Caco-2 (cell line): ENCODE results near the gene SLC39A11. TPM values are rescaled to one million over a fixed set of nuclear protein-coding genes. Genes with fewer than 3 reads are reported as not detected.

ENCODE experiments used
- BruUV-seq: library from RNA; stranded (reverse); fragments of 400-500 nt; replicated peaks from 2 replicates; lab custom pipeline; 2021; lab: Mats Ljungman, UMichigan
- CTCF ChIA-PET: fragments of 300-600 bp; sonication (Branson Sonifier 250); formaldehyde crosslinking; loops from one replicate; lab custom pipeline; 2022; ENCODE audit warnings: antibody characterized with exemption; lab: Charles Lee
- POLR2A ChIA-PET: fragments of 300-600 bp; sonication (Branson Sonifier 250); formaldehyde crosslinking; loops from one replicate; lab custom pipeline; 2022; ENCODE audit warnings: antibody characterized with exemption; lab: Charles Lee
- DNase-seq, 2 experiments: peaks; one replicate each; pipeline versions ENCODE4 v3.0.0 to v3.0.0-alpha.2; 2020 to 2022
- H3K27me3 ChIP-seq: replicated peaks from 2 replicates; pipeline ENCODE4 v1.6.0; 2011; ENCODE audit warnings: low read length; ENCODE audit not compliant: control insufficient read depth, insufficient read depth
- H3K36me3 ChIP-seq: 2 replicates; pipeline ENCODE4 v1.5.1; 2011; ENCODE audit warnings: low read length; ENCODE audit not compliant: control insufficient read depth, insufficient read depth
- H3K4me1 ChIP-seq: fragments of 250-450 bp; sonication (Bioruptor Pico); 2 replicates; pipeline ENCODE4 v1.5.1; 2020; ENCODE audit warnings: mild to moderate bottlenecking
- H3K4me3 ChIP-seq: 2 replicates; pipeline ENCODE4 v1.5.1; 2011; ENCODE audit warnings: low read depth, mild to moderate bottlenecking, control low read depth, low read length
- H3K9me3 ChIP-seq: fragments of 250-450 bp; sonication (Bioruptor Pico); 2 replicates; pipeline ENCODE4 v1.5.1; 2020; ENCODE audit warnings: mild to moderate bottlenecking, moderate library complexity
- H3K27ac Mint-ChIP-seq: one replicate; pipeline ENCODE4 v1.8.0; 2022; ENCODE audit warnings: mixed read lengths; ENCODE audit not compliant: unreplicated experiment
- H3K27me3 Mint-ChIP-seq: one replicate; pipeline ENCODE4 v1.8.0; 2022; ENCODE audit warnings: mixed read lengths; ENCODE audit not compliant: insufficient read depth, unreplicated experiment
- H3K36me3 Mint-ChIP-seq: one replicate; pipeline ENCODE4 v1.8.0; 2022; ENCODE audit warnings: mild to moderate bottlenecking, mixed read lengths; ENCODE audit not compliant: insufficient read depth, unreplicated experiment
- H3K4me1 Mint-ChIP-seq: one replicate; pipeline ENCODE4 v1.8.0; 2022; ENCODE audit warnings: low read depth, mixed read lengths; ENCODE audit not compliant: unreplicated experiment
- H3K4me3 Mint-ChIP-seq: one replicate; pipeline ENCODE4 v1.8.0; 2022; ENCODE audit warnings: mild to moderate bottlenecking, moderate library complexity, mixed read lengths; ENCODE audit not compliant: unreplicated experiment
- H3K9me3 Mint-ChIP-seq: one replicate; pipeline ENCODE4 v1.8.0; 2022; ENCODE audit warnings: mixed read lengths; ENCODE audit not compliant: unreplicated experiment
- CTCF ChIP-seq, 2 experiments: fragments of 200-600 bp in 1 of 2; IDR thresholded peaks; 1 replicate in 1 of 2; 2 replicates in 1 of 2; pipeline versions ENCODE4 v1.5.1 to v1.8.0; 2011 to 2022; ENCODE audit warnings: antibody characterized with exemption in 1 of 2, control low read depth in 1 of 2, inconsistent platforms in 1 of 2, low read depth in 1 of 2, low read length in 1 of 2, mild to moderate bottlenecking in 1 of 2, moderate library complexity in 1 of 2; ENCODE audit not compliant: insufficient read depth in 1 of 2, severe bottlenecking in 1 of 2, unreplicated experiment in 1 of 2
- intact Hi-C: fragments of 100-400 bp; cut with micrococcal nuclease; formaldehyde crosslinking; loops from one replicate; pipeline ENCODE4 v1.10.0; 2022; ENCODE audit not compliant: unreplicated experiment
- total RNA-seq: library from RNA; stranded (reverse); gene quantifications from 2 replicates; pipeline ENCODE4 v1.2.3, GENCODE V29; 2022

Gene SLC39A11
- total RNA-seq, 1 experiment from 2014 or later = 26.4 TPM

- Mint-ChIP-seq H3K4me3 (no peak overlapping the region), H3K27me3 (no peaks in the 10 kb centered on the region), H3K27ac (no peak overlapping the region), H3K36me3 (peaks cover 4% of the 10 kb centered on the region), H3K9me3 (peaks cover 20% of the 10 kb centered on the region), H3K4me1 (no peaks in the 10 kb centered on the region)
- ChIA-PET CTCF (no interaction called here), POLR2A (no interaction called here)
- no peak for DNase-seq
- intact Hi-C loops = no loop called here
- Histone ChIP-seq H3K27me3 (no peaks in the 10 kb centered on the region), H3K36me3 (no peaks in the 10 kb centered on the region), H3K9me3 (peaks cover 9% of the 10 kb centered on the region), H3K4me3 (no peak overlapping the region), H3K4me1 (no peaks in the 10 kb centered on the region)
- no peak for TF ChIP-seq CTCF (IDR thresholded peaks at IDR 0.05; ENCODE audit: insufficient read depth in 1 of 2, low read depth in 1 of 2, low read length in 1 of 2, severe bottlenecking in 1 of 2, unreplicated experiment in 1 of 2)
- no TSS peak for BruUV-seq
Observed at GRCh38 chr17:72883351-72883750, 209.1 kb downstream of the SLC39A11 start.

GRCh38 chr17:72882426-72882825 lies 210.1 kb downstream of the SLC39A11 start:
- ChIA-PET POLR2A (no interaction called here), CTCF (no interaction called here)
- peaks cover 24% of the 10 kb centered on the region for H3K9me3 Mint-ChIP-seq
- no peaks in the 10 kb centered on the region for H3K27me3 Mint-ChIP-seq
- no peak overlapping the region for H3K27ac Mint-ChIP-seq
- Histone ChIP-seq H3K36me3 (no peaks in the 10 kb centered on the region), H3K27me3 (no peaks in the 10 kb centered on the region), H3K9me3 (peaks cover 13% of the 10 kb centered on the region), H3K4me1 (no peaks in the 10 kb centered on the region), H3K4me3 (no peak overlapping the region)
- H3K4me3 Mint-ChIP-seq = no peak overlapping the region
- DNase-seq = no peak
- no peaks in the 10 kb centered on the region for H3K4me1 Mint-ChIP-seq
- no peak for TF ChIP-seq CTCF (IDR thresholded peaks at IDR 0.05; ENCODE audit: insufficient read depth in 1 of 2, low read depth in 1 of 2, low read length in 1 of 2, severe bottlenecking in 1 of 2, unreplicated experiment in 1 of 2)
- H3K36me3 Mint-ChIP-seq = peaks cover 6% of the 10 kb centered on the region
- BruUV-seq = no TSS peak
- intact Hi-C loops = no loop called here

GRCh38 chr17:72879877-72880276 lies 212.6 kb downstream of the SLC39A11 start:
- H3K9me3 Mint-ChIP-seq = peaks cover 44% of the 10 kb centered on the region
- DNase-seq = no peak
- H3K36me3 ChIP-seq = no peaks in the 10 kb centered on the region
- no peaks in the 10 kb centered on the region for H3K27me3 Mint-ChIP-seq
- H3K4me1 ChIP-seq = no peaks in the 10 kb centered on the region
- H3K4me1 Mint-ChIP-seq = no peaks in the 10 kb centered on the region
- BruUV-seq = no TSS peak
- H3K4me3 ChIP-seq = no peak overlapping the region
- ChIA-PET POLR2A (no interaction called here), CTCF (no interaction called here)
- H3K27ac Mint-ChIP-seq = no peak overlapping the region
- peaks cover 6% of the 10 kb centered on the region for H3K36me3 Mint-ChIP-seq
- no peaks in the 10 kb centered on the region for H3K27me3 ChIP-seq
- no peak for TF ChIP-seq CTCF (IDR thresholded peaks at IDR 0.05; ENCODE audit: insufficient read depth in 1 of 2, low read depth in 1 of 2, low read length in 1 of 2, severe bottlenecking in 1 of 2, unreplicated experiment in 1 of 2)
- peaks cover 23% of the 10 kb centered on the region for H3K9me3 ChIP-seq
- H3K4me3 Mint-ChIP-seq = no peak overlapping the region
- intact Hi-C loops = no loop called here
